IPS-NIHi7 (cell line): ENCODE results near the gene TALDO1.

Experiments used
- DNase-seq: peaks from one replicate; pipeline ENCODE4 v3.0.0; 2012; ENCODE audit warnings: mixed read lengths; ENCODE audit errors: extremely low spot score

TALDO1 gene

DNA sequence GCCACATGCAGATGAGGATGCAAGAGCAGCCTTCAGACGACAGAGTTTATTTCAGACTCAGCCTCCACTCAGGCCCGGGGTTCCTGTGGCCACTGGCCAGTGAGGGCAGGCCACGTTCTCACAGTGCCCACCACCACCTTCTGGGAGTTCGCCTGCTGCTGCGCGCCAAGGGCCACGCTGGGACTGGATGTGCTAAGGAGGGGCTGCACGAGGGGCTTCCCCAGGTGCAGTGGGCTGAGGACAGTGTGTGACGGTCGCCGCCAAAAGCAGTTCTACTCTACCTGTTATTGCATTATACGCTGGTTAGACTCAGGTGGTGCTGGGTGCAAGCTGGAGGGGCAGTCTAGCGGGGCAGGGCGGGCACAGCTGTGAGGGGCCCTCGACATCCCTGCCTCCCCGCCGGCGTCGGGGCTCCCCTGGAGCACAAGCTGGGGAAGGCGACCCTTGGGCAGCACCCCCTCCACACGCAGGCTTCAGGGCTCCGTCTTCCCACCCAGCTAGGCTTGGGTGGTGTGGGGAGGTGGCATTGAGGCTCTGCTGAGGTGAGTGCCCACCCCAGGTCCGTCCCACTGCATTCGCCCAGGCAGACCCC, 39.9 kb downstream of the TALDO1 start:
- no peak for DNase-seq

DNA sequence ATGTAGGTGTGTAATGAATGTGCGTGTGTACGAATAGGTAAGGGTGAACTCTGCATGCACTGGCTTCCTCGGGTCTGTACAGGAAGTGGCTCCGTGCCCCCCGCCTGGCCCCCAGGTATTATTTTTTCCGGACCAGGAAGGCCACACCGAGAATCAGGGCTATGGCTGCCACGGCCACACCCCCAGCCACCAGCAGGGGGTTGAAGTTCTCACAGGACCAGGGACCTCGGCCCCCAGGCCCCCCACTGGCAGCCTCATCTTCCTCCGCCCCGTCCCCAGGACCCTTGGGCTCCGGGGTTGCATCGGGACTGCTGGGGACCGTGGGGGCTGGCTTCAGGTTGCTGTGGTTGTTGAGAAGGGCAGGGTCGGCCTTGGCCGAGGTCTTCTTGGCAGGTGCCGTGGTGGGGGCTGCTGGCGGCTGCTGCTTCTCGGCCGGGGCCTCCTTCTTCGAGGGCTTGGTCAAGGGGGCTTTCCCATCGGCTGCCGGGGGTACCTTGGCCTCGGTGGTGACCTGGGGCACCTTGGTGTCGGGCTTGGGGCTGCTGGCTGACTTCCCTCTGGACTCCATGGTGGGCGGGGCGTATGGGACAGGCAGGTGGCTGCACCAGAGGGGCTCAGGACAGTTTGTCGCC, 40.9 kb downstream of the TALDO1 start:
- no peak for DNase-seq

DNA sequence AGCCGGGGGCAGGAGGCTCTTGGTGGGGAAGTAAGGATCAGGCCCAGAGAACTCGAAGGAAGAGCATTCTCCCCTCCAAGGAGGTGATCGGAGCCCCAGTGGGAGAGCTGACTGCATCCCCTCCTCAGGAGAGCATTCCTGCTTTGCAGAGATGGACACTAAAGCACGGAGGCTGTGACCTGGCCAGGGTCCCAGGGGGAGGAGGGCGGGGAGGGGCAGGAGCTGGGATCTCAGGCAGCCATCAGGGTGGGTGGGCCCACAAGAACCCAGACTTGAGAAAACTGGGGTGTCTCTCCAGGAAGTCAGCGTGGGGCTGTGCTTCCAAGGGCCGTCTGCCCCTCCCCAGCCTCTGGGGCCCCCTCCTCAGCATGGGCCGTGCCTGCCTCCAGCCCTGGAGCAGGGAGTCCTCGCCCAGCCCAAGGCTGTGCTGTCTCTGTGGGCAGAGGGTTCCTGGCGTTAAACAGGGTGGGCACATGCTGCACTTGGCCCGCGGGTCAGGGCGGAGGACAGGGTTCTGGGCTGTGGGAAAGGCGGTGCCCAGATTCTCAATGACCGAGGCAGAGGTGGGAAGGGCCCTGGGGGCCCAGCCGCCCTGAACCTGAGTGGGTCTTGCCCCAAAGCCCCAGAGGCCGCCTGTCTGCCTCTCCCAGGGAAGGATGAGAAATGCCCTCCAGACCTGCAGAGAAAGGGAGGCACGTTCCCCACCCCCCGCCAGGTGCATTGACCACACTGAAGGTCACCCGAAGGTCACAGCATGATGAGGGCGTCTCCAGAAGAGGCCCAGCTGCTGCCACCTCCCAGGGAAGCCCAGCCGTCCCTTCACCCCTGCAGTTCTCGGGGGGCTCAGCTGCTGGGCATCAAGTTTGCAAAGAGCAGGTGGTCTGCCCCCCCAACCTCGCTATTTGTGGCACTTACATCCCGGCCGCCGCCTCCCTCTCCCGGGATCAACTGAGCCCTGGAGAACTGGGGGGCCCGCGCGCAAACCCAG, 42.0 kb downstream of the TALDO1 start:
- DNase-seq = no peak

DNA sequence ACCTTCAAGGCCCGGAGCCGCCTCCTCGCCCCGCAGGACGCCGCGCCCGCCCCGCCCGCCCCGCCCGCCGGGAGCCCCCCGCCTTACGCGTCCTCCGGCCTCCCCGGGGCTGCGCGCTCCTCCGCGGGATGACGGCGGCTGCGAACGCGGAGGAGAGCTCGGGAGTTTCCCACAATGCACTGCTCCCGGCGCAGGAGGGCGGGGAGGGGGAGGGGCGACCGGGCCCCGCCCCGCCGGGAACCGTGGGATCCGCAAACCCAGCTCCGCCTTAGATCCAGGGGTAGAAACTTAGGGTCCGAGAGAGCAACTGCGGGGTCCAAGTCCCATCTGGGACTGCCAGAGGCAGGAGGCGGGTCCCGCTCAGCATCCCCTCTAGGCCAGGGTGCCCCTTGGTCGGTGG, 42.7 kb downstream of the TALDO1 start, which contains the start of gene CEND1:
Gene CEND1 (minus strand): TSS at position 148 of the 400 bp plus-strand sequence. CDS start 1,514 bp downstream, outside the sequence.
- DNase-seq = peak; percentile 63

DNA sequence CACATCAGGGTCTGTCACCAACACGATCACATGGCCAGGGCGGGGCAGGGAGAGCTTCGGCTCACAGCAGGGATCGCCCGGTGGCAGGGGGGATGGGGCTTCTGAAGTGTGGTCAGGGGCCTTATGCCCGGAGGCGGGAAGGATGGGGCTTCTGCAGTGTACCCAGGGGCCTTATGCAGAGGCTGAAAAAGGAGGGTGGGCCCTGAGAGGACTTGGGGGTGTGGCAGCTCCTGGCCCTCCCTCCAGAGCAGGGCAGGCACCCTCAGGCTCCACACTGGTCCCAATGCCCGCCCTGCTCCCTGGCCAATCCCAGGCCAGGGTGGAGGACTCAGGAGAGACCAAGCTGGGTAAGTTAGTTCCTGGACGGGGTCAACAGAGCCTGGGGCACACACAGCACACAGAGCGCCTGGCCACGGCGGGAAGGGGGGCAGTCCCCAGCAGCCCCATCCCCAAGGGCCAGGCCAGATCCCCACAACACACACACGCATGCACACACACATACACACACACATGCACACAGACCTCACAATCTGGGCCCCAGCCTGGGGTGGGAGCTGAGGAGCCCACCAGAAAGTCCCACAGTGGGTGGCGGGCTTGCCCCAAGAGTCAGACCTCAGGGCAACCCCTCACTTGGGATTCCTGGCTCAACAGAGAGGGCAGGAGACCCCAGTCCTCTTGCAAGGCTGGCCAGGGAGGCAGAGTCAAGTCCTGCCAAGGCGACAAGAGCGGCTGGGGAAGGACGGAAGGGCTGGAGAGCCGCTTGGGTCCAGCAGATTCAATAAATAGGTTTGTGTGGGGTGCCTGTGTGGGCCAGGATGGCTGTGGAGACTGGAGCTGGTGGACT, 43.7 kb downstream of the TALDO1 start:
- peak; percentile 73 for DNase-seq

DNA sequence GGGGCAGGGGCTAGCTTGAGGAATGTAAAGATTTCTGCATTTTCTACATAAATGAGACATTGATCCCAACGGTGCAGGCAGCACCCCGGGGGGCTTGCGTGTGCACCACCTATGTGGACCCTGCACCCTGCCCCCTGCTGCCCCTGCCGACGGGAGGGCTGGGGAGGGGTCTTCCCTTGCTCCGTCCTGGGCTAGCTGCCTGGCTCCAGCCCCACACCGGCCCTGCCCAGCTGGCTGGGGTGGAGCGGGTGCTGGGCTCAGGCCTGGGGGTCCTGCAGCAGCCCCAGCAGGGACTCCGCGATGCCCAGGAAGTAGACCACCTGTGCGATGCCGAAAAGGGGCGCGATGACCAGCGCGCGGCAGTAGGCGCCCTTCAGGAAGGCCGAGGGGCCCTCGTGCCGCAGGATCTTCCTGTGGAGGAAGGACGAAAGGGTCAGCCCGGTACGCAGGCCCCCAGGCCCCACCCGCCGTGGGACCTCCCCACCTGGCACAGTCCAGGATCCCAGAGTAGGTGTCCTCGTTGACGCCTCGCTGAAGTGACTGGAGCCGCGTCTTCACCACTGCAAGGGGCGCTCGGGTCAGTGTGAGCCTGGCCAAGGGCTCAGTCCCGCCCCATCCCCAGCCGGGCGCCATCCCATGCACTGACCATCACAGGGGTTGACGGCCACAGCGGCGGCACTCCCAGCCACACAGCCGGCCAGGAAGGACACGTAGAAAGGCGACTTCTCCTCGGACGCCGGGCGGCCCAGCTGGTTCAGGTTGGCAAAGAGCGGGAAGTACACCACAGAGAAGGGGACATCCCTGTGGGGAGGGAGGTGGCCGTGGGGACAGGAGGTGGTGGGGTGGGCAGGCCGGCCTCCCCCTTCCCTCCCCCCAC, 44.6 kb downstream of the TALDO1 start:
- no peak for DNase-seq

DNA sequence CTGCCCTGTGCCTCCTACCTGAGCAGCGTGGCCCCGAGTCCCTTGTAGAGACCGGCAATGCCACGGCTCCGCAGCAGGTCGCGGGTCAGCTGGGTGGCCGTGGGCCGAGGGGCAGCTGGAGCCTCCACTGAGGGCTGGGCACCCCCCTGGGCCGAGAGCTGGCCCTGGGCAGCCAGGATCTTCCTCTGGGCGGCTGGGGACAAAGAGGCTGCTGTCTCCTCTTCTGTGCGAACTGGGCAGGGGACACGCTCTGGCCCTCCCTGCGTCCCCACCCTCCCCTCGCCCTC, 45.2 kb downstream of the TALDO1 start:
- DNase-seq = no peak

DNA sequence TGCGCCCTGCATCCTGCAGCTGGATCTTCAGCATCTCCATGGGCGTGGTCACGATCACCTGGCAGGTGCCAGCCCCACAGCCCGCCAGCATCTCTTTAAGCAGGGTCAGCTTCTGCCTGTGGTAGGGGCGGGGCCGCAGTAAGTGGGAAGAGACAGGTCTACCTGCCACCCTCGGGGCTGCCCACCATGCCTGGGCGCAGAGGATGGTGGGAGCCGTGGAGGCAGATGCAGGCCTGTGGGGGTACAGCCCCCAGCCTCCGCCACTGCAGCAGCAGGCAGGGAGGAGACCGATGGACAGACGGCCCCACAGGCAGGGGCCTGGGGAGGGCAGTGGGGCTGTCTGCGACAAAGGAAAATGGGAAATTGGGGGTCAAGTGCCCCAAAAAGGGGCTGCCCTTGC, 45.6 kb downstream of the TALDO1 start:
- no peak for DNase-seq

DNA sequence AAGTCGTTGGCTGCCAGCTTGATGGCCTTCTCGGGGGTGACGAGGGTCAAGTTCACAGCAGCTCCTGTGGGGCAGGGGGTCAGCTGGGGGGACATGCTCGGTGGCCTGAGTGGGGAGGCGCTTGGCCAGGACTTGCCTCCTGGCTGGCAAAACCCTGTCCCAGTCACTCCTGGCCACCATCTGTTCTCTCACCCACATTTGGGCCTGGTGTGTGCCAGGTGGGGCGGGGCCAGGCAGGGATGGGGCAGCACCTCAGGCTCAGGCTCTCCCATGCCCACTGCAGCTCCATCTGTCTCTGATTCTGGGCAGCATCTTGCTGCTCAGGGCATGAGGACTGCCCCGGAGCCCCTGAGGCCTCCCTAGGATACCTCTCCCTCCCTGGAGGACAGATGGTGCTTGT, 46.3 kb downstream of the TALDO1 start:
- DNase-seq = no peak

DNA sequence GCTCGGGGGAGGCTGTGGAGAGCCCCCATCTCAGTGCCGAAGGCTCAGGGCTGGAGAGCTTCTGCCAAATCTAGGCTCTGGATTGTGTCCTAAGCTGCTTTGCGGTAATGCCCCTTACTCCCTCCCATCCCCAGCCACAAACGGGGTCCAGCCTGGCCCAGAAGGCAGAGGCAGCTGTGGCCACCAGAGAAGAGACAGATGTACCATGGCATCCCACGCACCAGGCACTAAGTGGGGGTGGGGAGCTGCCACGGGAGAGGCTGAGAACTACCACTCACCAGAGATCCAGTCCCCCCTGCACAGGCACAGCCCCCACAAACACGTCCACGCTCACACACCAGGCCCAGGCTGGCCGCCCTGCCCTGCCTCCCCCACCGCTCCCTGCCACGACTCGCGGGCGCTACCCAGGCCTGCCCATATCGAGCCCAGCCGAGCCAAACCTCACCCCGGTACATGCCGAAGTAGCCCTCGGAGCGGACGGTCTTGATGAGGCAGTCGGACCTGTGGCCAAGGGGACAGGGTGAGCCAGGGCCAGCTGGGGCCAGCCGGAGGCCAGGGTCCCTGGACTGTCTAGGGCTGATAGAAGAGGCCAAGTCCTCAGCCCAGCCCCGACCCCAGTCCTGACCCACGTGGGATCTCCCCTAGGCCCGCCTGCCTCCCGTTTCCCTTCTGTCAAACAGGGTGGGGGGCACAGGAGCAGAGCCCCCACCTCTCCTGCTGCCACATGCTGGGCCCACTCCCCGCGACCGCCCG, 46.9 kb downstream of the TALDO1 start:
- DNase-seq = no peak

DNA sequence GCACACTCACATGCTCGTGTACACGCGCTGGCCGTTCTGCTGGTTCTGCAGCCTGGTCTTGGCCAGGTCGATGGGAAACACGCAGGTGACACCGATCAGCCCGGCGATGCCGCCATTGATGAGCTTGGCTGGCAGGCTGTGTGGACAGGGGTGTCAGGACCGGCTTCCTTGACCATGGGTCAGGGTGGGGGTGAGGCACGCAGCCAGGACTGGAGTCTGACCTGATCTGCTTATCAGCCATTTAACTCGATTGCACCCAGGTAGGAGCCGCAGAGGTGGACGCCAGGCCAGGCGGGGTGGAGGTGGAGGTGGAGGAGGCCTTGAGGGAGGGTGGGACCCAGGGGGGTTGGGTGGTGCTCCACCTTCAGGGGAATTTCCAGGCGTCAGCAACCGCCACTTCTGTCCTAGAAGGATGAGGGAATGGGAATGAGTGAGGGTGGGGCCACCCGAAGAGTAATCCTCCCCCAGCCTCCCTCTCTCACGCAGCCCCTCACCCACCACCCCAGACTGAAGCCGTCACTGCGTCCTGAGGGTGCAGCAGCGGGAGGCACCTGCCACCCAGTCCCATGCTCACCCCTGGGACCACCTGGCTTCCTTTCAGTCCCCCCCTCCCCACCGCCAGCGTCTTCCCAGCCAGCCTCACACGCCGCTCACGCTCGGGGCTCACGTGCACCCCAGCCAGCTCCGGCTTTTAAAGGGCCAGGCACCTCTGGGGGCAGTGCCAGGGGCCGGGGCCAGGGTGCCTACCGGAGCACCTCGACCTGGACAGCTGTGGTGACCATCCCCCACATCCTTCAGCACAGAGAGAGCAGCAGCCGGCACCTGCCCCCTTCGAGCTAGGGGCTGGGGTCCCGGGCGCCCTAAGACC, 47.7 kb downstream of the TALDO1 start:
- no peak for DNase-seq

DNA sequence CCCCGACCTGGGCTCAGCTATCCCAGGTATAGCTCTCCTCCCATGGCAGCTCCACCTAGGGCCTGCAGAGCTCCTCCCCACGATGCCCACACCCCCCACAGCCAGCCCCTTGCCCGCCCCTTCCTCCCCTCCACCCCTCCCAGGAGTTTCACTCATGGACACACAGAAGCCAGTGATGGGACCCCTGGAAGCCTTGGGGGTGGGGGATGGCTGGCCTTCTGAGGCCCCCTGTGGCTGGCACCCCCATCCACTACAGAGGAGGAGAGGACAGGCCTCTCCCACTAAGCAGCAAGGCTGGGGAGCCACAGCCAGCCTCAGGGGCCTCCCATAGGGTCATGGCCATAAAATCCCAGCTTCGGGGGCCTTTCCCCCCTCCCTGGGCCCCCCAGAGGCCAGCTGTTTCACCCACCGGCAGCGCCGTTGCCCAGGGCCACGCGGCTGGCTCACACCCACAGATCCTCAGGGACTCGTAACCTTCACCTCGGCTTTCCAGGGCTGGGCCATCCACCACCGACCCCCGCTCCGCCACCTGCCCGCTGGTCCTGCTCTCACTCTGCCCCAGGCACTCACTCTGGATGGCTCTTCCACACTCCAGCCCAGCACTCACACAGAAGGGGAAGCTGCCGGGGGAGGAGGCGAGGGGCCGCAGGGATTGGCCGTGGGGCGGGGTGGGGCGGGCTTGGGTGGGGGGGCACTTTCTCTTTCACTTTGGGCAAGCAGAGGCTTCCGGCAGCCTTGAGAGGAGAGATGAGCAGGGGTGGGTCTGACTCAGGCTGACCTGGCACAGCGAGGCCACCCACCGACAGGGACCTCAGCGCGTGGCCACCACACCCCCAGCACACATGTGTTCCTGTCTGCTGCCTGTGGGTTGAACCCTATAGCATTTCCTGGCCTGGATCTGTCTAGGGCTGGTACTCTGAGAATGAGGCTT, 48.6 kb downstream of the TALDO1 start:
- peak; percentile 45 for DNase-seq

DNA sequence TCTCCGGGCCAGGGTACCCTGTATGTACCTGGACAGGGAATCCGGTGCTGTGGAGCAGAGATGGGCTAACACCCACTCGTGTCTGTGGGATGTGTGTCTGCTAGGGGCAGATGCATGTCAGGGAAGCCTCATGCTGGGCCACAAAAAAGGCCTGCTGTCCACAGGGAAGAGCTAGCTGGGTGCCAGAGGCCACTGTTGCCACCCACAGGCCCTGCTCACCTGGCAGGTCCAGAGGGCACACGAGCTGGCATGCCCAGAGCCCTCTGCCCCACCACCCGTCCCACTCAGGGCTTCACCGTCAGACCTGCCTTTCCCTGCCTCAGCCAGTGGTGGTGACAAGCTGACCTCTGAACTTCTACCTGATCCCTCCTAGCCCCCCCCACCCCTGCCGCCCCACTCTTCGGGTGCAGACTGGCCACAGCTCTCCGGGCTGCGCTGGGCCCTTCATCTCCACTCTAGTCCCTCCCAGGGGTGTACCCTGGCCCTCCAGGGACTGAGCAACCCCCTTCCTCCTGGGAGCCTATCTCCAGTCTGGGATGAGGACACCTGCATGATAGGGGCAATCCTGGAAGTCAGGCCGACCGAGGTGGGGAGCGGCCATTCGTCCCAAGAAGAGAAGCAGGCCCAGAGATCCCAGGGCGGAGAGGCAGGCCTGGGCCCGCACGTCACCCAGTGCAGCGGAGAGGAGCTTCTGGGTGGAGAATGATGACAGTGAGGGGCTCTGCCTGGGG, 49.5 kb downstream of the TALDO1 start:
- no peak for DNase-seq

DNA sequence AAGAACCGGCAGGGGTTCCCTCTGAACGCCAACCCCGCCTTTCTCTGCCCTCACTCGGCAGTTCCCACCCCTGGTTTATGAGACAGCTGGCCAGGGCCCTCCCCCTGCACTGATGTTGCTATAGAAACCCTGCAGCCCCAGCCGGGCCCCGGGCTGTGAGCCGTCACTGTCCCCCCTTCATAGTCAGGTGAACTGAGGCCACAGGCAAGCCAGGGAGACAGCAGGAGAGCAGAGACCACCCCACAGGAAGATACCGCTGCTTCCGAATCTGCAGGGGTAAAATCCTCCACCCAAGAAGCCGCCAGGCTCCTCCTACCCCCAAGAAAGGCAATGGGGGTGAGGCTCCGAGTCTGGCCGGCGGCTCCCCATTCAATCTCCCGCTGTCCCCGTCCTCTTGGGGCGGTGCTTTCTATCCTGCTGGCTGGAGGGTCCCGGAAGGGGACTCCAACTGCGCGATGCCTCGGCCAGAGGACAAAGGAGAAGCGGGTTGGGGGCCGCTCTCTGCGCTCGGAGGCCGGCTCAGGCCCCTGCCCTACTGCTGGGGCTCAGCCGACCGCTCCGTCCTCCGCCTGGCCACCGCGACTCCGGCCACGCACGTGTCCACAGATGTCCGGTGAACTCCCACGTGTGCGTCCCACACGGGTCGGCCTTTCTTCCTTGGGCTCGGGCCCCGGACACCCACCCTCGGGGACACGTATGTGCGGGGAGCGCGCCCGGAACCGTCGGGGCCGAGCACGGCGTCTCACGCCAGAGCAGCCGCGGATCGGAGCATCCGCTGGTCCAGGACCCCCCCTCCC, 50.2 kb downstream of the TALDO1 start:
- DNase-seq = peak; percentile 74

DNA sequence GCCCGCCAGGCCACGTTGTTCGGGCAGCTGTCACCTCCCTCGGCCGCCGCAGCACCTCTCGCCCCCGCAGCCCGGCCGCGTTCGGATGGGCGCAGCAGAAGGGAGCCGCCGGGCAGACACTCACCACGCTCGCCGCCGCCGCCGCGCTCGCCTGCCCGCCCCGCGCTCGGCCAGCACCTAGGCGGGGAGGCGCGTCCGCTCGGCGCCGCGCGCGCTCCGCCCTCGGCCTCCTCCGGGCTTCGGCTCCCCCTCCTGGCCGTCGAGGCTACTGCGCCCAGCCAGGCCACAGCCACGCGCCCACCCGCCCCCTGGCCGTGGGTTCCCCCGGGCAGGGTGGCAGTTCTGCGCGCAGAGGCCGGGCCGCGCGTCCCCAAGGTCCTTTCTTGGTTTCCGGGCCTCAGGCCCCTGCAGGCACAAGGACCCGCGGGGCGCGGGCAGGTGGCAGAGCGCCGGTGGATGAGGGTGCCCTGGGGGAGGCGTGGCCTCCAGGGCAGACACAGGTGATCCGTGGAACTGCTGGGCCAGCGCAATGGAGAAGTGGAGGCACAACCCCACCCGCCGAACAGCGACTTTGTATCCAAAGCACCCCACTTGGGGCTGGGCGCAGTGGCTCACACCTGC, 50.9 kb downstream of the TALDO1 start, which contains the start of gene SLC25A22:
Gene SLC25A22 (minus strand): TSS at position 189 of the 621 bp plus-strand sequence. CDS start 3,275 bp downstream, outside the sequence.
- DNase-seq = peak; percentile 93
